IMR-90 (cell line): ENCODE data around the gene E2F3. TPM values are rescaled to one million over a fixed set of nuclear protein-coding genes. Genes with fewer than 3 reads are reported as not detected.

Experiments
- ATAC-seq: fragments of 200-7000 bp; cut with Tn5 transposase; 2 replicates; pipeline ENCODE4 v1.9.1; 2020; ENCODE audit warnings: low read depth, mild to moderate bottlenecking, moderate library complexity
- BruUV-seq: library from RNA; stranded (reverse); fragments of 400-500 nt; replicated peaks from 2 replicates; lab custom pipeline; 2021; lab: Mats Ljungman, UMichigan
- CTCF ChIA-PET: fragments of 300-600 bp; formaldehyde crosslinking; extraction: SDS; loops from one replicate; lab custom pipeline; 2021; ENCODE audit warnings: antibody characterized with exemption; lab: Yijun Ruan, JAX
- POLR2A ChIA-PET: fragments of 300-600 bp; sonication (Branson Sonifier 250); formaldehyde crosslinking; loops from one replicate; lab custom pipeline; 2022; ENCODE audit warnings: antibody characterized with exemption; ENCODE audit not compliant: unreplicated experiment; lab: Charles Lee
- DNase-seq: peaks from one replicate; pipeline ENCODE4 v3.0.0; 2013
- H2AFZ ChIP-seq: replicated peaks from 2 replicates; pipeline ENCODE3; 2013; ENCODE audit warnings: low read length, mild to moderate bottlenecking; ENCODE audit not compliant: poor library complexity
- H2AK5ac ChIP-seq: 2 replicates; pipeline ENCODE4 v1.6.1; 2013; ENCODE audit warnings: low read depth, low read length, inconsistent platforms
- H2AK9ac ChIP-seq: replicated peaks from 2 replicates; pipeline ENCODE3; 2013; ENCODE audit warnings: mild to moderate bottlenecking, low read depth, low read length, moderate library complexity; ENCODE audit not compliant: poor library complexity
- H2BK120ac ChIP-seq: 2 replicates; pipeline ENCODE4 v1.6.1; 2013; ENCODE audit warnings: low read depth, low read length, inconsistent platforms
- H2BK15ac ChIP-seq: 3 replicates; pipeline ENCODE4 v1.6.1; 2013; ENCODE audit warnings: low read depth, low read length, inconsistent platforms
- H2BK20ac ChIP-seq: 2 replicates; pipeline ENCODE4 v1.6.1; 2013; ENCODE audit warnings: low read depth, mild to moderate bottlenecking, inconsistent platforms, low read length, moderate library complexity
- H2BK5ac ChIP-seq: 2 replicates; pipeline ENCODE4 v1.6.1; 2013; ENCODE audit warnings: mild to moderate bottlenecking, low read depth, low read length, inconsistent platforms; ENCODE audit not compliant: poor library complexity, severe bottlenecking
- H3K14ac ChIP-seq: replicated peaks from 2 replicates; pipeline ENCODE4 v1.6.1; 2013; ENCODE audit warnings: low read depth, low read length, inconsistent platforms
- H3K18ac ChIP-seq: 2 replicates; pipeline ENCODE4 v1.6.1; 2013; ENCODE audit warnings: low read depth, low read length, control low read depth
- H3K23ac ChIP-seq: 2 replicates; pipeline ENCODE4 v1.6.1; 2013; ENCODE audit warnings: low read depth, low read length, inconsistent platforms
- H3K27ac ChIP-seq: 2 replicates; pipeline ENCODE4 v1.5.1; 2013; ENCODE audit warnings: mild to moderate bottlenecking, control low read depth, low read length; ENCODE audit not compliant: insufficient read depth
- H3K27me3 ChIP-seq: 2 replicates; pipeline ENCODE4 v1.6.1; 2013; ENCODE audit warnings: low read length; ENCODE audit not compliant: control insufficient read depth, insufficient read depth
- H3K36me3 ChIP-seq: 2 replicates; pipeline ENCODE4 v1.6.1; 2013; ENCODE audit warnings: low read length, mixed read lengths; ENCODE audit not compliant: control insufficient read depth, insufficient read depth
- H3K4ac ChIP-seq: 2 replicates; pipeline ENCODE4 v1.6.1; 2013; ENCODE audit warnings: low read depth, low read length, inconsistent platforms
- H3K4me1 ChIP-seq: 2 replicates; pipeline ENCODE4 v1.6.1; 2013; ENCODE audit warnings: low read length, mixed read lengths; ENCODE audit not compliant: control insufficient read depth, insufficient read depth
- H3K4me2 ChIP-seq: 2 replicates; pipeline ENCODE4 v1.6.1; 2013; ENCODE audit warnings: low read depth, mild to moderate bottlenecking, control low read depth, low read length, moderate library complexity
- H3K4me3 ChIP-seq: 2 replicates; pipeline ENCODE4 v1.5.1; 2013; ENCODE audit warnings: low read depth, mild to moderate bottlenecking, control low read depth, low read length, moderate library complexity; ENCODE audit not compliant: insufficient read depth
- H3K56ac ChIP-seq: 2 replicates; pipeline ENCODE4 v1.6.1; 2013; ENCODE audit warnings: low read length, inconsistent platforms; ENCODE audit not compliant: insufficient read depth; ENCODE audit errors: extremely low read depth
- H3K79me1 ChIP-seq, 2 experiments: 2 replicates each; pipeline ENCODE4 v1.6.1; 2013; ENCODE audit warnings: low read length in 2 of 2, inconsistent platforms in 1 of 2, low read depth in 1 of 2
- H3K9ac ChIP-seq: 2 replicates; pipeline ENCODE4 v1.6.1; 2013; ENCODE audit warnings: low read depth, low read length, control low read depth
- H3K9me1 ChIP-seq: 2 replicates; pipeline ENCODE4 v1.6.1; 2013; ENCODE audit warnings: low read length, inconsistent platforms; ENCODE audit not compliant: insufficient read depth
- H3K9me3 ChIP-seq: 2 replicates; pipeline ENCODE4 v1.6.1; 2013; ENCODE audit warnings: low read length; ENCODE audit not compliant: control insufficient read depth, insufficient read depth
- H4K20me1 ChIP-seq: 2 replicates; pipeline ENCODE4 v1.6.1; 2013; ENCODE audit warnings: low read length, inconsistent platforms; ENCODE audit not compliant: insufficient read depth
- H4K5ac ChIP-seq: 2 replicates; pipeline ENCODE4 v1.6.1; 2013; ENCODE audit warnings: mild to moderate bottlenecking, low read depth, low read length, control low read depth
- H4K8ac ChIP-seq, 2 experiments: 2 replicates each; pipeline ENCODE4 v1.6.1; 2013; ENCODE audit warnings: low read depth in 2 of 2, low read length in 2 of 2, control low read depth in 1 of 2, inconsistent platforms in 1 of 2
- H4K91ac ChIP-seq: 2 replicates; pipeline ENCODE4 v1.6.1; 2013; ENCODE audit warnings: low read depth, low read length, inconsistent platforms; ENCODE audit not compliant: insufficient read depth
- POLR2A ChIP-seq: IDR thresholded peaks from 2 replicates; pipeline ENCODE4 v1.6.1; 2012; ENCODE audit warnings: mild to moderate bottlenecking, low read depth, low read length
- RCOR1 ChIP-seq: IDR thresholded peaks from 2 replicates; pipeline ENCODE4 v1.6.1; 2012; ENCODE audit warnings: mild to moderate bottlenecking, low read length, improper control_type of control experiment; ENCODE audit not compliant: insufficient replicate concordance
- WGBS, 2 experiments: methylation state at CpG; one replicate each; pipeline versions ENCODE4 v1.1.5 to v1.1.7; 2013; ENCODE audit warnings: missing lambda C conversion rate in 2 of 2; ENCODE audit not compliant: insufficient read length in 1 of 2; ENCODE audit errors: extremely low coverage in 2 of 2; 5-methylcytosine and 5-hydroxymethylcytosine counted together
- dilution Hi-C: fragments of 300-500 bp; cut with HindIII; formaldehyde crosslinking; loops from one replicate; pipeline ENCODE4 v1.14.3; 2018; ENCODE audit warnings: low sequenced_read_pairs; ENCODE audit not compliant: unreplicated experiment
- in situ Hi-C: fragments of 300-500 bp; cut with MboI; formaldehyde crosslinking; loops from 3 replicates; pipeline ENCODE4 v1.14.3; 2019; ENCODE audit warnings: low sequenced_read_pairs, inconsistent platforms, mixed read lengths
- intact Hi-C: fragments of 100-400 bp; cut with micrococcal nuclease; formaldehyde crosslinking; loops from 2 replicates; pipeline ENCODE4 v1.10.0; 2022
- polyA plus RNA-seq, 3 experiments: library from polyadenylated mRNA; depleted of rRNA; stranded (reverse); fragments of >200 nt; gene quantifications; 2 replicates each; pipeline ENCODE4 v1.2.3, GENCODE V29; 2012; ENCODE audit warnings: low replicate concordance in 1 of 3
- total RNA-seq: library from RNA; depleted of rRNA; stranded (reverse); fragments of >200 nt; gene quantifications from 2 replicates; pipeline ENCODE4 v1.2.3, GENCODE V29; 2012

Gene E2F3
- total and polyA plus RNA-seq, 2 of the 4 experiments (the other 2 are of a cell fraction) = 2.3 to 8.2 TPM

- intact Hi-C loops = loop anchor here (1.0 to 5.0 kb wide), 5 partner anchors 113 to 1183 kb away; no protein-coding TSS in a partner anchor
- peak overlapping the region; percentile 98 for H3K14ac ChIP-seq
- in situ Hi-C loops = loop anchor here (10.0 kb wide), 1 partner anchor 121 kb away; no protein-coding TSS in a partner anchor
- H3K56ac ChIP-seq = peak overlapping the region; percentile 95
- peak overlapping the region; percentile 92 for H3K9ac ChIP-seq
- H3K36me3 ChIP-seq = 0 out of 2 replicates have a peak, but pooled peaks cover 4% of the 10 kb centered on the region
- H2AFZ ChIP-seq = peak overlapping the region; percentile 92
- CTCF ChIA-PET = interaction anchor here (0.5 to 3.0 kb wide), 12 partner anchors 9 to 1920 kb away, joined by 3 to 13 read pairs (median 4); no protein-coding TSS in a partner anchor
- peaks cover 8% of the 10 kb centered on the region for H3K9me1 ChIP-seq
- peak overlapping the region; percentile 86 for H3K4me3 ChIP-seq
- no TSS peak for BruUV-seq
- H3K4ac ChIP-seq = peak overlapping the region; percentile 97
- H2BK20ac ChIP-seq = 0 out of 2 replicates have a peak overlapping the region, but pooled peaks have one; percentile 64
- WGBS, 2 experiments = 3% methylated on average over 16 of the region's 38 CpGs; no CpG with 5 or more reads in 1 of the 2 experiments
- dilution Hi-C loops = no loop called here
- peak overlapping the region; percentile 99 for H3K4me2 ChIP-seq
- peak overlapping the region; percentile 86 for H2AK9ac ChIP-seq
- peaks cover 3% of the 10 kb centered on the region; the same call in 1 of the 2 replicates for H3K4me1 ChIP-seq
- peak overlapping the region; percentile 93; the same call in 1 of the 2 replicates for H2AK5ac ChIP-seq
- TF ChIP-seq RCOR1 (no peak), POLR2A (0 out of 2 replicates have a peak, but pooled peaks have one; percentile 15)
- H2BK120ac ChIP-seq = peak overlapping the region; percentile 87
- H3K23ac ChIP-seq = peak overlapping the region; percentile 92
- peak; percentile 2 for ATAC-seq
- DNase-seq = peak; percentile 58
- H3K18ac ChIP-seq = peak overlapping the region; percentile 65
- no peaks in the 10 kb centered on the region for H3K27me3 ChIP-seq
- peak overlapping the region; percentile 92 for H4K91ac ChIP-seq
- peak overlapping the region; percentile 31; the same call in 1 of the 3 replicates for H2BK15ac ChIP-seq
- H3K9me3 ChIP-seq = no peaks in the 10 kb centered on the region
- peak overlapping the region; percentile 51 to 83 for H4K8ac ChIP-seq
- H4K5ac ChIP-seq = peak overlapping the region; percentile 75
- peaks cover 25% of the 10 kb centered on the region for H4K20me1 ChIP-seq
- POLR2A ChIA-PET = interaction anchor here (0.6 kb wide), 3 partner anchors 20 to 126 kb away, joined by 4 to 10 read pairs (median 9); no protein-coding TSS in a partner anchor
- peaks cover 0 to 26% of the 10 kb centered on the region in 2 experiments; a peak in 2 of 4 replicates for H3K79me1 ChIP-seq
- peak overlapping the region; percentile 84 for H3K27ac ChIP-seq
- H2BK5ac ChIP-seq = peak overlapping the region; percentile 98
Observed at GRCh38 chr6:20403766-20404640, 2.3 kb downstream of the E2F3 start.
